ENCODE results near the gene SYNGAP1. TPM values are rescaled to one million over a fixed set of nuclear protein-coding genes. Genes with fewer than 3 reads are reported as not detected.

The SYNGAP1 gene
- total and polyA plus RNA-seq, 2 experiments from 2014 or later, result 13.9 to 45.0 TPM

GRCh38 chr6:33438978-33439594 is 19.2 kb downstream of the SYNGAP1 start:
- no peak overlapping the region for H2AFZ ChIP-seq
- H3K4me3 ChIP-seq, result no peak overlapping the region
- H4K20me1 ChIP-seq (replicated peaks; ENCODE audit: insufficient read depth), result peaks cover 3% of the 10 kb centered on the region
- H3K36me3 ChIP-seq (ENCODE audit: insufficient read depth), result peaks cover 55% of the 10 kb centered on the region
- TF ChIP-seq, protein P1, sequence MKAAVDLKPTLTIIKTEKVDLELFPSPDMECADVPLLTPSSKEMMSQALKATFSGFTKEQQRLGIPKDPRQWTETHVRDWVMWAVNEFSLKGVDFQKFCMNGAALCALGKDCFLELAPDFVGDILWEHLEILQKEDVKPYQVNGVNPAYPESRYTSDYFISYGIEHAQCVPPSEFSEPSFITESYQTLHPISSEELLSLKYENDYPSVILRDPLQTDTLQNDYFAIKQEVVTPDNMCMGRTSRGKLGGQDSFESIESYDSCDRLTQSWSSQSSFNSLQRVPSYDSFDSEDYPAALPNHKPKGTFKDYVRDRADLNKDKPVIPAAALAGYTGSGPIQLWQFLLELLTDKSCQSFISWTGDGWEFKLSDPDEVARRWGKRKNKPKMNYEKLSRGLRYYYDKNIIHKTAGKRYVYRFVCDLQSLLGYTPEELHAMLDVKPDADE (IDR thresholded peaks at IDR 0.05), result no peak
- ATAC-seq (no peak), DNase-seq (ENCODE audit: low spot score) (no peak)
- H3K79me2 ChIP-seq (replicated peaks; ENCODE audit: insufficient read depth), result peaks cover 16% of the 10 kb centered on the region
- peak overlapping the region; percentile 19; the same call in 1 of the 2 replicates for H3K27ac Mint-ChIP-seq
- 0 out of 2 replicates have a peak, but pooled peaks cover 4% of the 10 kb centered on the region for H3F3A ChIP-seq (replicated peaks; ENCODE audit: low read depth)
- peaks cover 98% of the 10 kb centered on the region for H3K36me3 Mint-ChIP-seq (ENCODE audit: low read depth)
- H3K27me3 Mint-ChIP-seq (ENCODE audit: insufficient read depth, low read depth, poor library complexity), result peaks cover 15% of the 10 kb centered on the region
- peaks cover 19% of the 10 kb centered on the region for H3K4me1 Mint-ChIP-seq
- H3K4me3 Mint-ChIP-seq, result no peak overlapping the region; the same call in 2 of the 3 replicates
- H3K9me3 Mint-ChIP-seq, result no peaks in the 10 kb centered on the region; the same call in 2 of the 3 replicates
- no peak overlapping the region for H3K4me2 ChIP-seq
- no peaks in the 10 kb centered on the region for H3K9me2 ChIP-seq (ENCODE audit: insufficient read depth)
- 0 out of 2 replicates have a peak overlapping the region, but pooled peaks have one; percentile 66 for H3K27ac ChIP-seq (ENCODE audit: low read depth)
- H3K4me1 ChIP-seq (ENCODE audit: insufficient read depth), result peaks cover 4% of the 10 kb centered on the region
- H3K27me3 ChIP-seq (ENCODE audit: insufficient read depth), result no peaks in the 10 kb centered on the region

- H3K27me3 Mint-ChIP-seq (ENCODE audit: insufficient read depth, low read depth, poor library complexity), result peaks cover 15% of the 10 kb centered on the region
- no peak for DNase-seq (ENCODE audit: low spot score)
- H3K4me3 ChIP-seq, result no peak overlapping the region
- H3K36me3 Mint-ChIP-seq (ENCODE audit: low read depth), result peaks cover 98% of the 10 kb centered on the region
- TF ChIP-seq STAT1 (IDR thresholded peaks at IDR 0.05; ENCODE audit: unreplicated experiment), result no peak
- TF ChIP-seq, protein P2, sequence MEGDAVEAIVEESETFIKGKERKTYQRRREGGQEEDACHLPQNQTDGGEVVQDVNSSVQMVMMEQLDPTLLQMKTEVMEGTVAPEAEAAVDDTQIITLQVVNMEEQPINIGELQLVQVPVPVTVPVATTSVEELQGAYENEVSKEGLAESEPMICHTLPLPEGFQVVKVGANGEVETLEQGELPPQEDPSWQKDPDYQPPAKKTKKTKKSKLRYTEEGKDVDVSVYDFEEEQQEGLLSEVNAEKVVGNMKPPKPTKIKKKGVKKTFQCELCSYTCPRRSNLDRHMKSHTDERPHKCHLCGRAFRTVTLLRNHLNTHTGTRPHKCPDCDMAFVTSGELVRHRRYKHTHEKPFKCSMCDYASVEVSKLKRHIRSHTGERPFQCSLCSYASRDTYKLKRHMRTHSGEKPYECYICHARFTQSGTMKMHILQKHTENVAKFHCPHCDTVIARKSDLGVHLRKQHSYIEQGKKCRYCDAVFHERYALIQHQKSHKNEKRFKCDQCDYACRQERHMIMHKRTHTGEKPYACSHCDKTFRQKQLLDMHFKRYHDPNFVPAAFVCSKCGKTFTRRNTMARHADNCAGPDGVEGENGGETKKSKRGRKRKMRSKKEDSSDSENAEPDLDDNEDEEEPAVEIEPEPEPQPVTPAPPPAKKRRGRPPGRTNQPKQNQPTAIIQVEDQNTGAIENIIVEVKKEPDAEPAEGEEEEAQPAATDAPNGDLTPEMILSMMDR (conservative IDR thresholded peaks at IDR 0.05; ENCODE audit: low read depth in 2 of 2), result peak in 1 of 2 experiments; percentile 22; a peak in 2 of 4 replicates
- H2AFZ ChIP-seq, result no peak overlapping the region
- peaks cover 15% of the 10 kb centered on the region for H3K4me1 Mint-ChIP-seq
- peaks cover 6% of the 10 kb centered on the region for H3K79me2 ChIP-seq (replicated peaks; ENCODE audit: insufficient read depth)
- H3K36me3 ChIP-seq (ENCODE audit: insufficient read depth), result peaks cover 60% of the 10 kb centered on the region
- no peaks in the 10 kb centered on the region; the same call in 2 of the 3 replicates for H3K9me3 Mint-ChIP-seq
- peaks cover 3% of the 10 kb centered on the region for H4K20me1 ChIP-seq (replicated peaks; ENCODE audit: insufficient read depth)
- peak; percentile 45 for ATAC-seq
- H3F3A ChIP-seq (replicated peaks; ENCODE audit: low read depth), result 0 out of 2 replicates have a peak, but pooled peaks cover 2% of the 10 kb centered on the region
- peak overlapping the region; percentile 3; the same call in 1 of the 3 replicates for H3K4me3 Mint-ChIP-seq
- peak overlapping the region; percentile 65 for H3K27ac Mint-ChIP-seq
- no peak overlapping the region for H3K4me2 ChIP-seq
- H3K27ac ChIP-seq (ENCODE audit: low read depth), result no peak overlapping the region
- H3K27me3 ChIP-seq (ENCODE audit: insufficient read depth), result no peaks in the 10 kb centered on the region
- no peaks in the 10 kb centered on the region for H3K9me2 ChIP-seq (ENCODE audit: insufficient read depth)
- no peaks in the 10 kb centered on the region for H3K4me1 ChIP-seq (ENCODE audit: insufficient read depth)
These were observed 20.2 kb downstream of the SYNGAP1 start for GRCh38 chr6:33439956-33440648.

Data from GM23338 (cell line).